GM18907 (cell line): ENCODE data around the gene ERCC4.
A peak's percentile ranks its signal among the peaks of the same experiment; 100 is the strongest.

ENCODE experiments used
- ATAC-seq: cut with Tn5 transposase; IDR thresholded peaks from one replicate; pipeline ENCODE4 v1.9.1; 2021; ENCODE audit warnings: mild to moderate bottlenecking, moderate library complexity; ENCODE audit not compliant: unreplicated experiment

ERCC4 gene

GRCh38 chr16:13945744-13946485 is 26.0 kb downstream of the ERCC4 start:
- ATAC-seq = no peak

- no peak for ATAC-seq
Observed at GRCh38 chr16:13948086-13948485, 28.1 kb downstream of the ERCC4 start.

GRCh38 chr16:13950821-13951547 is 31.0 kb downstream of the ERCC4 start:
- no peak for ATAC-seq

GRCh38 chr16:13951611-13952010 is 31.7 kb downstream of the ERCC4 start:
- no peak for ATAC-seq

- no peak for ATAC-seq
Observed at GRCh38 chr16:13953501-13953900, 33.5 kb downstream of the ERCC4 start.

GRCh38 chr16:13956635-13957196 is 36.8 kb downstream of the ERCC4 start:
- no peak for ATAC-seq

- peak; percentile 81 for ATAC-seq
Observed at GRCh38 chr16:13957197-13958078, 37.5 kb downstream of the ERCC4 start.

- no peak for ATAC-seq
Observed at GRCh38 chr16:13958474-13958873, 38.5 kb downstream of the ERCC4 start.

- no peak for ATAC-seq
Observed at GRCh38 chr16:13959626-13960025, 39.7 kb downstream of the ERCC4 start.

GRCh38 chr16:13961099-13961811 is 41.3 kb downstream of the ERCC4 start:
- ATAC-seq = no peak

- ATAC-seq = no peak
Observed at GRCh38 chr16:13962232-13962631, 42.3 kb downstream of the ERCC4 start.

GRCh38 chr16:13968835-13969234 is 48.9 kb downstream of the ERCC4 start:
- ATAC-seq = no peak

- no peak for ATAC-seq
Observed at GRCh38 chr16:13969711-13970110, 49.8 kb downstream of the ERCC4 start.

GRCh38 chr16:13970708-13971422 is 50.9 kb downstream of the ERCC4 start:
- ATAC-seq = no peak

- ATAC-seq = no peak
Observed at GRCh38 chr16:13973321-13974023, 53.5 kb downstream of the ERCC4 start.

- ATAC-seq = no peak
Observed at GRCh38 chr16:13977177-13977576, 57.2 kb downstream of the ERCC4 start.

- ATAC-seq = no peak
Observed at GRCh38 chr16:13982451-13982850, 62.5 kb downstream of the ERCC4 start.

GRCh38 chr16:13983625-13984024 is 63.7 kb downstream of the ERCC4 start:
- no peak for ATAC-seq

- no peak for ATAC-seq
Observed at GRCh38 chr16:13984794-13985193, 64.8 kb downstream of the ERCC4 start.
